Heart left ventricle (tissue), 16 donors: ENCODE results near the gene DMD. TPM values are rescaled to one million over a fixed set of nuclear protein-coding genes. Genes with fewer than 3 reads are reported as not detected.
A peak's percentile ranks its signal among the peaks of the same experiment; 100 is the strongest.

Source experiments
- ATAC-seq, 4 donors: fragments of 200-7000 bp; cut with Tn5 transposase; one replicate each; pipeline ENCODE4 v1.9.1; 2020 to 2022; ENCODE audit warnings: moderate library complexity in 4 of 4, mild to moderate bottlenecking in 3 of 4, moderate number of reproducible peaks in 1 of 4
- DNase-seq, 5 donors: peaks; one replicate each; pipeline ENCODE4 v3.0.0-alpha.2; 2020
- H3K27ac ChIP-seq, 12 donors: fragments of 200-600 bp; sonication (generic) in 4 of 12; one replicate each; pipeline versions ENCODE4 v1.5.0 to v1.8.0; 2016 to 2022; ENCODE audit warnings: mild to moderate bottlenecking in 2 of 12
- H3K27me3 ChIP-seq, 9 donors: fragments of 200-600 bp; sonication (generic) in 2 of 9; one replicate each; pipeline versions ENCODE4 v1.5.1 to v1.8.0; 2016 to 2022; ENCODE audit warnings: mild to moderate bottlenecking in 3 of 9
- H3K36me3 ChIP-seq, 9 donors: fragments of 200-600 bp; sonication (generic) in 2 of 9; one replicate each; pipeline versions ENCODE4 v1.5.0 to v1.8.0; 2018 to 2022; ENCODE audit warnings: mild to moderate bottlenecking in 2 of 9
- H3K4me1 ChIP-seq, 12 donors: fragments of 200-600 bp; sonication (generic) in 4 of 12; one replicate each; pipeline versions ENCODE4 v1.5.0 to v1.8.0; 2016 to 2022; ENCODE audit warnings: mild to moderate bottlenecking in 3 of 12
- H3K4me3 ChIP-seq, 12 donors: fragments of 200-600 bp; sonication (generic) in 4 of 12; one replicate each; pipeline versions ENCODE4 v1.5.0 to v1.8.0; 2017 to 2022; ENCODE audit warnings: mild to moderate bottlenecking in 9 of 12, moderate library complexity in 4 of 12
- H3K9me3 ChIP-seq, 12 donors: fragments of 200-600 bp; sonication (generic) in 4 of 12; one replicate each; pipeline versions ENCODE4 v1.5.0 to v1.8.0; 2016 to 2022; ENCODE audit warnings: mild to moderate bottlenecking in 1 of 12
- CTCF ChIP-seq, 12 donors: fragments of 200-600 bp; sonication (generic) in 4 of 12; IDR thresholded peaks; one replicate each; pipeline versions ENCODE4 v1.5.0 to v1.8.0; 2018 to 2022; ENCODE audit warnings: antibody characterized with exemption in 12 of 12, mild to moderate bottlenecking in 5 of 12
- POLR2A ChIP-seq, 2 donors: fragments of 450-650 bp; IDR thresholded peaks; one replicate each; pipeline ENCODE4 v1.6.1; 2017; ENCODE audit warnings: antibody characterized with exemption in 2 of 2, mild to moderate bottlenecking in 2 of 2, moderate library complexity in 2 of 2
- WGBS, 4 donors: extraction: QIAGEN DNeasy Blood & Tissue Kit in 2 of 4; methylation state at CpG; one replicate each; pipeline versions ENCODE4 v1.1.5 to v1.1.7; 2013 to 2018; 5-methylcytosine and 5-hydroxymethylcytosine counted together
- intact Hi-C, 10 donors: fragments of 100-400 bp; cut with DNase I; formaldehyde crosslinking; loops; one replicate each; pipeline versions ENCODE4 v1.11.1 to v1.14.2; 2022
- polyA plus RNA-seq, 2 donors: library from polyadenylated mRNA; stranded (reverse); fragments of 200-250 nt; gene quantifications; one replicate each; pipeline ENCODE4 v1.2.3, GENCODE V29; 2013
- total RNA-seq, 9 donors: library from RNA; depleted of rRNA in 2 of 9; stranded (reverse); fragments of >200 nt in 2 of 9; fragmentation: NEBNext Ultra II Directional in 3 of 9; extraction: Animal tissue kit (Norgen Biotek cat#: 25700) in 3 of 9; gene quantifications; one replicate each; pipeline versions ENCODE4 v1.1.0 to v1.2.4, GENCODE V29; 2016 to 2023
- donor health status: ischemic (EF 13 %, LVEDD 7.1; RV severe dilation, severe dysfunction).
- donor health status: healthy with polysubstance abuse.
- donor health status: DM: no; HTN: yes; CAD: no.
- donor health status: DM: no; HTN: no; CAD: no.
- donor health status: ischemic (EF 25% LVEDD 6.9; RV normal size, moderate dysfunction).
- donor health status: ischemic (EF 25% LVEDD 5.7; RV mildly dilated, moderate dysfunction).
- donor health status: healthy.
- donor health status: DM: yes; HTN: yes; CAD: no.
- donor health status: ischemic (EF 35%, LVEDD 5.7; RV mildly dilated, moderate dysfunction).
- donor health status: nonischemic (EF 11% LVEDD 7.7; RV severe dilation, severe dysfunction).
- donor health status: DM: yes; HTN: yes; CAD: no.
- donor health status: PGD.
- donor health status: ischemic (EF 29% LVEDD 5.4; RV normal size, mild dysfunction).
- donor health status: nonischemic (EF 23%, LVEDD 6.1; RV moderate dilation, normal function).

DMD gene
- total and polyA plus RNA-seq, 11 donors: 34.7 to 236 (median 162) TPM

GRCh38 chrX:33045245-33045644, 166.1 kb downstream of the DMD start:
- ATAC-seq: peak in 1 of 4 donors; percentile 12
- 42 to 74% (median 56%) methylated on average over 3 of the region's 3 CpGs for WGBS, 4 donors
- no peaks in the 10 kb centered on the region for H3K27me3 ChIP-seq
- H3K4me1 ChIP-seq: no peaks in the 10 kb centered on the region
- no peaks in the 10 kb centered on the region for H3K9me3 ChIP-seq
- no peak overlapping the region for H3K27ac ChIP-seq
- DNase-seq: no peak
- H3K36me3 ChIP-seq: peaks cover 0 to 5% (median 0%) of the 10 kb centered on the region in 9 donors
- no peak overlapping the region for H3K4me3 ChIP-seq
- TF ChIP-seq CTCF (IDR thresholded peaks at IDR 0.05) (no peak), POLR2A (IDR thresholded peaks at IDR 0.05) (no peak)
- intact Hi-C loops: no loop called here

DNA sequence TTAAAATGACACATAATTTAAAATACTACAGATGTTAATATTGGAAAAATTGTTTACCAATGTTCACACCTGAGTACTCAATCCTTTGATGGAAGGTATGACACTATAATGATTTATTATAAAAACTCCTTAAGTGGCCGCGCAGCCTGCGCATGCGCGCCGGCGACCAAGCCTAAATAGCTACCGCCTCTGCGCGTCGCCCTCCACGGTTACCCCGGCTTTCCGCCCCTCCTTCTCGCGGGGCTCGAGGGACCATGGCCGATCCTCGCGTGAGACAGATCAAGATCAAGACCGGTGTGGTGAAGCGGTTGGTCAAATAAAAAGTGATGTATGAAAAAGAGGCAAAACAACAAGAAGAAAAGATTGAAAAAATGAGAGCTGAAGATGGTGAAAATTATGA, 170.2 kb downstream of the DMD start:
- intact Hi-C loops: no loop called here
- ATAC-seq (no peak), DNase-seq (no peak)
- no peak for TF ChIP-seq POLR2A (IDR thresholded peaks at IDR 0.05)
- no peak for TF ChIP-seq CTCF (IDR thresholded peaks at IDR 0.05)
- H3K36me3 ChIP-seq: peaks cover 0 to 5% (median 0%) of the 10 kb centered on the region in 9 donors
- H3K9me3 ChIP-seq: no peaks in the 10 kb centered on the region
- H3K4me3 ChIP-seq: no peak overlapping the region
- no peaks in the 10 kb centered on the region for H3K4me1 ChIP-seq
- no peak overlapping the region for H3K27ac ChIP-seq
- no peaks in the 10 kb centered on the region for H3K27me3 ChIP-seq
- WGBS, 4 donors: 93 to 98% (median 97%) methylated on average over 22 of the region's 22 CpGs

- H3K27ac ChIP-seq: peak overlapping the region in 4 of 12 donors; percentile 1 to 58 (median 33)
- no peak for TF ChIP-seq CTCF (IDR thresholded peaks at IDR 0.05)
- no peak for TF ChIP-seq POLR2A (IDR thresholded peaks at IDR 0.05)
- ATAC-seq: no peak
These were observed 178.6 kb downstream of the DMD start for GRCh38 chrX:33032700-33033099.

DNA sequence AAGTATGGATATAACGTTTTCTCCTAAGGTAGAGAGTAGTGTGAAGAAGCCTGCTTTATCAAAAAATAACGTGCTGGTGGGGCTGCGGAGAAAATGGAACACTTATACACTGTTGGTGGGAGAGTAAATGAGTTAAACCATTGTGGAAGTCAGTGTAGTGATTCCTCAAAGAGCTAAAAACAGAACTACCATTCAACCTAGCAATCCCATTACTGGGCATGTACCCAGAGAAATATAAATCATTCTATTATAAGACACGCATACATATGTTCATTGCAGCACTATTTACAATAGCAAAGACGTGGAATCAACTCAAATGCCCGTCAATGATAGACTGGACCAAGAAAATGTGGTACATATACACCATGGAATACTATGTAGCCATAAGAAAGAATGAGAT, 196.4 kb downstream of the DMD start:
- WGBS, 4 donors: 64 to 82% (median 74%) methylated on average over 6 of the region's 6 CpGs
- H3K4me3 ChIP-seq: no peak overlapping the region
- no peak for DNase-seq
- H3K27ac ChIP-seq: no peak overlapping the region
- no peak for TF ChIP-seq POLR2A (IDR thresholded peaks at IDR 0.05)
- TF ChIP-seq CTCF (IDR thresholded peaks at IDR 0.05): no peak
- H3K27me3 ChIP-seq: peaks cover 0 to 5% (median 0%) of the 10 kb centered on the region in 9 donors
- no peaks in the 10 kb centered on the region for H3K9me3 ChIP-seq
- no peak for ATAC-seq
- H3K36me3 ChIP-seq: peaks cover 0 to 8% (median 0%) of the 10 kb centered on the region in 9 donors
- intact Hi-C loops: no loop called here
- no peaks in the 10 kb centered on the region for H3K4me1 ChIP-seq

More at GRCh38 chrX:33032700-33033099, 178.6 kb downstream of the DMD start:
- Histone ChIP-seq H3K4me1 (peaks cover 0 to 2% (median 0%) of the 10 kb centered on the region in 12 donors), H3K27me3 (no peaks in the 10 kb centered on the region), H3K4me3 (peak overlapping the region in 1 of 12 donors; percentile 19), H3K9me3 (no peaks in the 10 kb centered on the region), H3K36me3 (no peaks in the 10 kb centered on the region)
- no peak for DNase-seq
- intact Hi-C loops: no loop called here
- 28 to 55% (median 38%) methylated on average over 3 of the region's 3 CpGs for WGBS, 4 donors
